Erythroblast (primary cell): ENCODE results near the gene SUSD2.

Source experiments
- DNase-seq, 2 experiments: peaks; one replicate each; lab custom pipeline; 2025; lab: John Stamatoyannopoulos, UW
- GATA1 ChIP-seq: IDR thresholded peaks from 2 replicates; pipeline ENCODE4 v1.6.1; 2011; ENCODE audit warnings: low read depth, mild to moderate bottlenecking, control low read depth, low read length, moderate library complexity
- POLR2A ChIP-seq: IDR thresholded peaks from 2 replicates; pipeline ENCODE4 v1.6.1; 2011; ENCODE audit warnings: mild to moderate bottlenecking, low read length

SUSD2 gene

DNA sequence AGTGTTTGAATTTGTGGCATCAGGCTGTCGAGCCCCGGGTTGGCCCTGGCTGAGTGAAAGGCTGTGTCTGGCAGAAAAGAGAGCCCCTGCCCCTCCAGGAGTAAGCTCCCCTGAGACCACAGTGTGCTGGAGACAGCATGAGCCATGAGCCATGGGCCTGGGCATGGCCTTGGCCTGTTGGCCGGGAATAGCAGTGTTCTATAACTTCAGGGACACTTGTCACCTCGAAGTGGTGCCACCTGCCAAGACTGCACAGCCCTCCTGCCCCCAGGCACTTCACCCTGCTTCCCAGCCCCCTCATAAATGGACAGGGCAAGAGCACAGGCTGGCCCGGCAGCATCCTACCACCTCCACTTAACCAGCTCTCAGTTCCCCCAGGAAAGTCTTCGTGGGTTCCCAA, 20.7 kb upstream of the SUSD2 start:
- TF ChIP-seq GATA1 (no peak), POLR2A (no peak)
- DNase-seq = no peak

DNA sequence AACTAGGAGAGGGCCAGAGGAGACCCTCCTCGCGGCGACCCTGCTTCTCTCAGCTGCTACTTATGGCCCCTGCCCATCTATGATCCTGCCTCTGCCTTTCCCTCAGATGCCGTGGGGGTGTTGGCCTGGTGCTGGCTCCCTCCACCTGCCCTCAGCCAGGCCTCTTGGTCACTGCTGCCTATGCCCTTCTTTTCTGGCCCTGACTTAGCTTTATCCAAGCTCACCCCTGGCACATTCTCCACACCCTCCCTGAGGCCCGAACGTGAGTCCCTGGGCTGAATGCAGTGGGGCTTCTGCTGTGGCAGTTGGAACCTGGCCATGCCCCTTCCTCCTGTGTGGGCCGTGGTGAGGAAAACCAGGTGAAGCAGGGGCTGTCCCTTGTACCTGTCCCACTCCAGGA, 19.8 kb upstream of the SUSD2 start:
- TF ChIP-seq POLR2A (no peak), GATA1 (no peak)
- no peak for DNase-seq

- TF ChIP-seq GATA1 = no peak
- no peak for TF ChIP-seq POLR2A
These were observed 19.4 kb upstream of the SUSD2 start for GRCh38 chr22:24161909-24162308.

GRCh38 chr22:24162436-24162835, 18.9 kb upstream of the SUSD2 start:
- TF ChIP-seq POLR2A (no peak), GATA1 (no peak)
- DNase-seq = no peak

More at GRCh38 chr22:24161909-24162308, 19.4 kb upstream of the SUSD2 start:
- no peak for DNase-seq

DNA sequence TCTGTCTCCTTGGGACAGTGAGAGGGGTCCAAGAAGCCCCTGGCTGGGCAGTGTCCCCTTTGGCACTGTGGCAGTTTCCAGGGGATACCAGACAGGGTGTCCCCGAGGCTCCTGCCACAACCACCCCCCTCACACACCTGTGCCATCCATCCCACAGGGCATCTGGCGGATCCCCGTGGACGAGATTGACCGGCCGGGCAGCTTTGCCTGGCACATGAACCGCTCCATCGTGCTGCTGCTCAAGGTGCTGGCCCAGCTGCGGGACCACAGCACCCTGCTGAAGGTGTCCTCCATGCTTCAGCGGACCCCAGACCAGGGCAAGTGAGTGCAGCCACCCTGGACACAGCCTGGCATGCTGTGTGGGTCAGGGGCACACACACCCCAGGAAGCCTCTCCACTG, 17.0 kb upstream of the SUSD2 start:
- TF ChIP-seq GATA1 (no peak), POLR2A (no peak)

DNA sequence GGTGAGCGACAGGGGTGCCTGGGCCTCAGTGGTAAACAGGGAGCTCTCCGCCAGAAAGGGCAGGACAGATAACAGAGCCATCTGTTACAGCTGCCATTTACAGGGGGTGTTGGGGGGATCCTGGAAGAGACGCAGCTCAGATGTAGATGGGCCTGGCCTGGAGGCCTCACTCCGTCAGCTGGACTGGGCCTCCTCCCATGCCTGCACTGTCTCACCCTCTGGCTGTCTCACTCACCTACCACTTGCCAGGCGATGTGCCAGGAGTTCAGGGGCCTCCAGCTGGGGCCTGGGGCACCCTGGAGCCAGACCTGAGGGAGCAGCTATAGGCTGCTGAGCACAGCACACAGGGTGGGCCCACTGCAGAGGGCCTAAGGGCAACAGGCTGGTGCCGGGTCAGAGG, 16.3 kb upstream of the SUSD2 start:
- TF ChIP-seq POLR2A (no peak), GATA1 (no peak)
- no peak for DNase-seq

More for the DNA sequence above, 17.0 kb upstream of the SUSD2 start:
- DNase-seq = no peak

GRCh38 chr22:24165673-24166072, 15.6 kb upstream of the SUSD2 start:
- peak in 1 of 2 experiments; percentile 23 for DNase-seq
- no peak for TF ChIP-seq GATA1
- TF ChIP-seq POLR2A = no peak

GRCh38 chr22:24166811-24167210, 14.5 kb upstream of the SUSD2 start:
- no peak for DNase-seq
- TF ChIP-seq GATA1 = no peak
- TF ChIP-seq POLR2A = no peak

- TF ChIP-seq POLR2A (no peak), GATA1 (no peak)
These were observed 11.7 kb upstream of the SUSD2 start for GRCh38 chr22:24169439-24170058.

DNA sequence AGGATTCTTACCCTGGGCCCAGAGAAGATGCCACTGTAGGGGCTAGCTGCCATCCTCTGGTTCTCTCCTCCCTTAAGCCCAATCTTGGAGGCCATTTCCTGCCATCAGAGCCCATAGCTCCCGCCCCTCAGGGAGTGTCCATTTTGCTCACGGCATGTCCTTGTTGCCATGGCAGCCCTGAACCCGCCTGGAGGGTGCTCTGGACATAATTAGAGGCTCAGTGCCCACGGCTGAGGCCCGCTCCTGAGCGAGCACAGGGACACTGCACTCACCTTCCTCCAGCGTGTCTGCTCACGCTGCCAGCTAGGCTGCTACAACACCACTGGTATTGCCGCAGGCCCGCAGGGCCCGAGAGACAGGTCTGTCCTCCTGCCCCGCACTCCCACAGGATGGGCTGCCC, 11.1 kb upstream of the SUSD2 start:
- DNase-seq = no peak
- no peak for TF ChIP-seq GATA1
- TF ChIP-seq POLR2A = no peak

More at GRCh38 chr22:24169439-24170058, 11.7 kb upstream of the SUSD2 start:
- DNase-seq = no peak

- DNase-seq = no peak
- no peak for TF ChIP-seq GATA1
- TF ChIP-seq POLR2A = no peak
These were observed 10.7 kb upstream of the SUSD2 start for GRCh38 chr22:24170632-24171031.

- DNase-seq = no peak
- no peak for TF ChIP-seq GATA1
- TF ChIP-seq POLR2A = no peak
These were observed 9.5 kb upstream of the SUSD2 start for GRCh38 chr22:24171822-24172221.

- DNase-seq = peak; percentile 72 to 80
- TF ChIP-seq POLR2A = no peak
- TF ChIP-seq GATA1 = no peak
These were observed 6.0 kb upstream of the SUSD2 start for GRCh38 chr22:24175160-24175808.

- TF ChIP-seq POLR2A (no peak), GATA1 (no peak)
- no peak for DNase-seq
These were observed 5.2 kb upstream of the SUSD2 start for GRCh38 chr22:24176040-24176439.

DNA sequence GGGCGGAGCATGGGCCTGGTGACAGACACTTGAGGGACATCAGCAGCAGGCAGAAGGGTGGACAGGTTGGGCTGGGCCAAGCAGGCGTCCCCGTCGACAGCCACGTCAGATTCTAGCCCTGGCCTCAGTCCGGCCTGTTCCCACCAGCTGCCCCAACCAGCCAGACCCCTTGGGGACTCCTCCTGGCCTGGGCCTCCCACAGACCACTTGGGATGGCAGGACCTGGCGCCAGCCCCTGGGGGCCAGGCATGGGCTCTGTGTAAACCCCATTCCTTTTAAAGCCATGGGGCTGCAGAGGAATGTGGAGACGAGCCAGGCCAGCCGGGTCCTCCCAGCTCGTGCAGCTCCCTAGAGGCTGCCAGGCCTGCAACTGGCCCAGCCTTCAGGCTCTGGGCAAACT, 4.7 kb upstream of the SUSD2 start:
- TF ChIP-seq POLR2A (no peak), GATA1 (no peak)
- no peak for DNase-seq

- TF ChIP-seq GATA1 (no peak), POLR2A (no peak)
- DNase-seq = no peak
These were observed 4.2 kb upstream of the SUSD2 start for GRCh38 chr22:24177045-24177444.
